Fibroblast of lung (primary cell): ENCODE results near the gene JMJD7.

Source experiments
- EZH2 ChIP-seq: IDR thresholded peaks from 2 replicates; pipeline ENCODE4 v1.5.1; 2012; ENCODE audit warnings: low read length, control low read depth, mild to moderate bottlenecking; ENCODE audit errors: missing control alignments
- TF ChIP-seq, protein P1 (sequence below), 2 donors: IDR thresholded peaks in 1 of 2; conservative IDR thresholded peaks in 1 of 2; 1 replicate in 1 of 2; 2 replicates in 1 of 2; pipeline ENCODE4 v1.5.1; 2011 to 2012; ENCODE audit warnings: low read length in 2 of 2, control low read depth in 1 of 2, inconsistent platforms in 1 of 2, low read depth in 1 of 2, mild to moderate bottlenecking in 1 of 2

- TF ChIP-seq, protein P1, sequence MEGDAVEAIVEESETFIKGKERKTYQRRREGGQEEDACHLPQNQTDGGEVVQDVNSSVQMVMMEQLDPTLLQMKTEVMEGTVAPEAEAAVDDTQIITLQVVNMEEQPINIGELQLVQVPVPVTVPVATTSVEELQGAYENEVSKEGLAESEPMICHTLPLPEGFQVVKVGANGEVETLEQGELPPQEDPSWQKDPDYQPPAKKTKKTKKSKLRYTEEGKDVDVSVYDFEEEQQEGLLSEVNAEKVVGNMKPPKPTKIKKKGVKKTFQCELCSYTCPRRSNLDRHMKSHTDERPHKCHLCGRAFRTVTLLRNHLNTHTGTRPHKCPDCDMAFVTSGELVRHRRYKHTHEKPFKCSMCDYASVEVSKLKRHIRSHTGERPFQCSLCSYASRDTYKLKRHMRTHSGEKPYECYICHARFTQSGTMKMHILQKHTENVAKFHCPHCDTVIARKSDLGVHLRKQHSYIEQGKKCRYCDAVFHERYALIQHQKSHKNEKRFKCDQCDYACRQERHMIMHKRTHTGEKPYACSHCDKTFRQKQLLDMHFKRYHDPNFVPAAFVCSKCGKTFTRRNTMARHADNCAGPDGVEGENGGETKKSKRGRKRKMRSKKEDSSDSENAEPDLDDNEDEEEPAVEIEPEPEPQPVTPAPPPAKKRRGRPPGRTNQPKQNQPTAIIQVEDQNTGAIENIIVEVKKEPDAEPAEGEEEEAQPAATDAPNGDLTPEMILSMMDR (conservative IDR thresholded peaks at IDR 0.05 in 1 of 2, IDR thresholded peaks at IDR 0.05 in 1 of 2; ENCODE audit: low read depth in 1 of 2, low read length in 2 of 2), result no peak
- TF ChIP-seq EZH2, result no peak
Measured at GRCh38 chr15:41804916-41805666, 22.8 kb upstream of the JMJD7 start.
